Adrenal gland (tissue), 5 donors: ENCODE measurements around the gene STARD5.

ENCODE experiments used
- CTCF ChIP-seq, 6 experiments: fragments of 450-650 bp in 4 of 6; fragments of 200-600 bp in 2 of 6; sonication (generic) in 1 of 6; IDR thresholded peaks; 1 replicate in 5 of 6; 2 replicates in 1 of 6; pipeline versions ENCODE4 v1.5.1 to v1.8.0; 2016 to 2021; ENCODE audit warnings: antibody characterized with exemption in 6 of 6, mild to moderate bottlenecking in 2 of 6, moderate library complexity in 1 of 6
- POLR2A ChIP-seq, 2 donors: fragments of 450-650 bp; IDR thresholded peaks; one replicate each; pipeline ENCODE4 v1.6.1; 2017; ENCODE audit warnings: antibody characterized with exemption in 2 of 2, mild to moderate bottlenecking in 2 of 2, moderate library complexity in 1 of 2
- donor health status: DM: no; HTN: no; CAD: no.

GRCh38 chr15:81265256-81265943 lies 58.5 kb downstream of the STARD5 start:
- TF ChIP-seq CTCF (IDR thresholded peaks at IDR 0.05) (no peak), POLR2A (IDR thresholded peaks at IDR 0.05) (no peak)
